ENCODE data around the gene EIF2AK3.

EIF2AK3 gene

DNA sequence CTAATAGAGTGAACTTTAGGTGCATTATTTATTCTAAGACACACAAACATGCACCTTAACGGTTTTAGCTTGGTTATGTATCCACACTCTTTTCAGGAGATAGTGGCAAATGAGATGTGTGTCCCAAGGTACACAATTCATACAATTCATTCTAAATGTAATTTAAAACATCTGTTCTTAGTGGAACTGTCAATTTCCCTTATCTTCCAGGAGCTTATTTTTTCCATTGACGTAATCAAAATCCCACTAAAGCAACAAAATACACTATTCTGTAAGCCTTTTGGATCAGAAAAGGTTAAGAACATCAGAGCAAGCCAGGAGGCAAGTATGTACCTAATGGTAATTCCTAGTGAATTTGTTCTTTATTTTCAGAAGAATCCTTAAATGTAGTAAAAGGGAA, 19.8 kb downstream of the EIF2AK3 start:
- DNase-seq (ENCODE audit: extremely low spot score) = no peak
- TF ChIP-seq, protein P1, sequence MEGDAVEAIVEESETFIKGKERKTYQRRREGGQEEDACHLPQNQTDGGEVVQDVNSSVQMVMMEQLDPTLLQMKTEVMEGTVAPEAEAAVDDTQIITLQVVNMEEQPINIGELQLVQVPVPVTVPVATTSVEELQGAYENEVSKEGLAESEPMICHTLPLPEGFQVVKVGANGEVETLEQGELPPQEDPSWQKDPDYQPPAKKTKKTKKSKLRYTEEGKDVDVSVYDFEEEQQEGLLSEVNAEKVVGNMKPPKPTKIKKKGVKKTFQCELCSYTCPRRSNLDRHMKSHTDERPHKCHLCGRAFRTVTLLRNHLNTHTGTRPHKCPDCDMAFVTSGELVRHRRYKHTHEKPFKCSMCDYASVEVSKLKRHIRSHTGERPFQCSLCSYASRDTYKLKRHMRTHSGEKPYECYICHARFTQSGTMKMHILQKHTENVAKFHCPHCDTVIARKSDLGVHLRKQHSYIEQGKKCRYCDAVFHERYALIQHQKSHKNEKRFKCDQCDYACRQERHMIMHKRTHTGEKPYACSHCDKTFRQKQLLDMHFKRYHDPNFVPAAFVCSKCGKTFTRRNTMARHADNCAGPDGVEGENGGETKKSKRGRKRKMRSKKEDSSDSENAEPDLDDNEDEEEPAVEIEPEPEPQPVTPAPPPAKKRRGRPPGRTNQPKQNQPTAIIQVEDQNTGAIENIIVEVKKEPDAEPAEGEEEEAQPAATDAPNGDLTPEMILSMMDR (IDR thresholded peaks at IDR 0.05; ENCODE audit: control extremely low read depth, extremely low read depth, low read depth, missing control alignments) = no peak
- CTCF ChIA-PET = interaction anchor here (0.9 to 2.9 kb wide), 9 partner anchors 11 to 64 kb away, joined by 3 to 17 read pairs (median 5); no protein-coding TSS in a partner anchor
- POLR2A ChIA-PET = interaction anchor here (2.1 kb wide), 1 partner anchor 20 kb away, joined by 12 read pairs; the partner anchor contains the start of gene EIF2AK3

DNA sequence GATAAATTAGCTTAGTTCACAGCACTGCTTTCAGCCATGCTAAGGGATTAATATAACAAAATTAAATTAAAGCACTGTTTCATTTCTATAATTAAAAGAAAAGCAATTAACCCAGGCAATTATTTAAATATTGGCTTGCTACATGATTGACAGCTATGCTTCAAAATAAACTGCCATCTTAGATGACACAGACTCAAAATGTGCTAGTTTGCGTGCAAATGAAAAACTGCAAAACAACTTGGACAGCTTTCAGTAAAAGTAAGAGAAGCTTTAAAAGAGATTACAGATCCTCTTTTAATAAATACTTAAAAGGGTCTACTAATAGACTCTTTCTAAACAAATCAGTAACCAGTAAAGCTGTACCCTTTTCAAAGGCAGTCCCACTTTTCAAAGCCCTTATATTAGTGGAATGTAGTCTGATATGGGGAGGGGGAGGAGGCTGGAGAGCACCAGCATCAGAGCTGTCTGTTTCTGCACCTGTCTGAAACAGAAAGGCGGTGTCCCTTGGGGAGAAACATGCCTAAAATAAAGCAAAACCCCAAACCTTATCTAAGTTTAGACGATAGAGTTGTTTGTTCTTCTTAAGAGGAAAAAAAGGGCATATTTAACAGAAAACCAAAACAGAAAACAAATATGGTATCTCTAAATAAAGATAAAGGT, 20.8 kb downstream of the EIF2AK3 start:
- ChIA-PET POLR2A (interaction anchor here (2.1 kb wide), 1 partner anchor 21 kb away, joined by 12 read pairs; the partner anchor contains the start of gene EIF2AK3), CTCF (interaction anchor here (0.8 to 2.9 kb wide), 9 partner anchors 12 to 81 kb away, joined by 3 to 17 read pairs (median 4); no protein-coding TSS in a partner anchor)
- TF ChIP-seq, protein P1 (IDR thresholded peaks at IDR 0.05; ENCODE audit: control extremely low read depth, extremely low read depth, low read depth, missing control alignments) = no peak
- DNase-seq (ENCODE audit: extremely low spot score) = peak; percentile 34

DNA sequence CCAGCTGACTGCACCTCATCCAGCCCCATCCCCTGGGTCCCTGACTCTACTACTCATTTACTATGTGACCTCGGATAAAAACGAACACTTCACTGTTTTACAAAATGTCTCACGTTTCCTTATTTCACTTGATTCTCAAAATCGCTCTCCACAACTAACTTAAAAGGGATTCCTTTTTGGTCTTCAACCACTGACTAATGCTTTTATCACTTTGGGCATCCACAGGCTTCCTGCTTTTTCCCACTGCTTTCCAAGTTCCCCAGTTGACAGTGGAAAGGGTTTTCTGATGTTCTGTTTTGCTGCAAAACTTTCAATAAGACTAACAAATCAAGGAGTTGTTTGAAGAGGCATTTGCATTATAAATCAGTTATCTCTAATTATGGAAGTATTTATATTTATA, 24.1 kb downstream of the EIF2AK3 start:
- POLR2A ChIA-PET = no interaction called here

DNA sequence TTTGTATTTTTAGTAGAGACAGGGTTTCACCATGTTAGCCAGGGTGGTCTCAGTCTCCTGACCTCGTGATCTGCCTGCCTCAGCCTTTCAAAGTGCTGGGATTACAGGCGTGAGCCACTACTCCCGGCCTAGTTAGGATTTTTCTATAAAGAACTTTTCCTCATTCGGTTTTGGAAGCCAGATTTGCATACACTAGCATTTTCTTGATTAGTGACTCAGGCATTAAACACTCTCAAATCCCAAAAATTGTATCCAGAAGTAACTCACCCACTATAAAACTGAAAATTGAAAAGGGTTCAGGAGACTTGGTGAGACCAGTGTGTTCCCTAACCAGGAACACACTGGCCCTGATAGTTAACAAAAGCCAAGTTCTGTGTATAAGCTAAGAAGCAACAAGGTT, 25.2 kb downstream of the EIF2AK3 start:
- TF ChIP-seq, protein P1 (IDR thresholded peaks at IDR 0.05; ENCODE audit: control extremely low read depth, extremely low read depth, low read depth, missing control alignments) = no peak
- ChIA-PET CTCF (no interaction called here), POLR2A (no interaction called here)
- no peak for DNase-seq (ENCODE audit: extremely low spot score)

More for the DNA sequence above, 24.1 kb downstream of the EIF2AK3 start:
- TF ChIP-seq, protein P1 (IDR thresholded peaks at IDR 0.05; ENCODE audit: control extremely low read depth, extremely low read depth, low read depth, missing control alignments) = no peak
- no peak for DNase-seq (ENCODE audit: extremely low spot score)
- CTCF ChIA-PET = interaction anchor here (1.3 kb wide), 2 partner anchors 10 to 11 kb away, joined by 3 to 4 read pairs; no protein-coding TSS in a partner anchor

DNA sequence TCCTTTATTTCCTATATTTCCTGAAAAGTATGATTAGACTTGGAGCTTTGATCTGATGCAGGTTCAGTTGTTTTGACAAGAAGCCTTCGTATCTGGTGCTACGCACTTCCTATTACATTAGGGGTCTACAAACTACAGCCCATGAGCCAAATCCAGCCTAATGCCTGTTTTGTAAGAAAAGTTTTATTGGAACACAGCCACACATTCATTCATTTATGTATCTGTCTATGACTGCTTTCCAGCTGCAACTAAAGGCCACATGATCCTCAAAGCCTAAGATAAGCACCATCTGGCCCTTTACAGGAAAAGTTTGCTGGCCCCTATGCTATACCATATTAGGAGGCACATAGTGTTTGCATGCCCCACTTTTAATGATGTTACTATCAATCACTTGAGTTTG, 26.0 kb downstream of the EIF2AK3 start:
- DNase-seq (ENCODE audit: extremely low spot score) = no peak
- TF ChIP-seq, protein P1 (IDR thresholded peaks at IDR 0.05; ENCODE audit: control extremely low read depth, extremely low read depth, low read depth, missing control alignments) = no peak
- CTCF ChIA-PET = interaction anchor here (1.0 to 1.9 kb wide), 3 partner anchors 10 to 25 kb away, joined by 3 to 9 read pairs (median 5); no protein-coding TSS in a partner anchor
- POLR2A ChIA-PET = no interaction called here

DNA sequence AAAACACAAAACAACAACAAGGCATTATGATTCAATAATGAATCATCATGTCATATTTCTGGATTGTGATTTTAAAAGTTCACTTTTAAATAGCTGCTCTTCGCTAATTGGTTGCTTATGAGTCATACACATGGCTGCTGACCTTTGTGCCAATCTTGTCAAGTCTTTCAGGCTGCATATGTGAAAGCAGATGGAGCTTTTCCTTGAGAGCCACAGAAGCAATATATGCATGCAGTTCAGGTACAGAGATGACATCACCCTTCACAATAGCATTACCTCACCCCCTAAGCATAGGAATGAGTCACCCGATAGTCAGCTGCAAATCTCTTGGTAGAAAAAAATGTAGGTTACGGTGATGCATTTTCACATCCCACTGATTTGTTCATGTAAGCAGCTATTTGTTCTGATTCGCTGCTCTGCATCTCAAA, 27.2 kb downstream of the EIF2AK3 start:
- CTCF ChIA-PET = interaction anchor here (0.8 to 1.9 kb wide), 8 partner anchors 10 to 540 kb away, joined by 3 to 9 read pairs (median 4); no protein-coding TSS in a partner anchor
- DNase-seq (ENCODE audit: extremely low spot score) = peak; percentile 73
- POLR2A ChIA-PET = interaction anchor here (0.8 to 1.2 kb wide), 6 partner anchors 11 to 28 kb away, joined by 3 to 13 read pairs (median 3); partner anchors contain the start of gene EIF2AK3
- TF ChIP-seq, protein P1 (IDR thresholded peaks at IDR 0.05; ENCODE audit: control extremely low read depth, extremely low read depth, low read depth, missing control alignments) = no peak
